ENCODE measurements around the gene IFNAR1. TPM values are rescaled to one million over a fixed set of nuclear protein-coding genes. Genes with fewer than 3 reads are reported as not detected.

IFNAR1 gene
- total RNA-seq, 1 experiment from 2014 or later, result 30.0 TPM

- DNase-seq (ENCODE audit: unreplicated experiment), result peak; percentile 58
- Mint-ChIP-seq H3K9me3 (ENCODE audit: unreplicated experiment) (no peaks in the 10 kb centered on the region), H3K27ac (ENCODE audit: low read depth, unreplicated experiment) (no peak overlapping the region), H3K27me3 (ENCODE audit: insufficient read depth, unreplicated experiment) (no peaks in the 10 kb centered on the region), H3K4me3 (ENCODE audit: unreplicated experiment) (no peak overlapping the region), H3K36me3 (ENCODE audit: insufficient read depth, unreplicated experiment) (no peaks in the 10 kb centered on the region), H3K4me1 (ENCODE audit: insufficient read depth, unreplicated experiment) (peaks cover 8% of the 10 kb centered on the region)
- ChIA-PET CTCF (interaction anchor here (0.6 to 1.7 kb wide), 6 partner anchors 20 to 500 kb away, joined by 3 to 7 read pairs (median 4); no protein-coding TSS in a partner anchor), POLR2A (interaction anchor here (0.6 to 2.1 kb wide), 57 partner anchors 9 to 1979 kb away, joined by 3 to 53 read pairs (median 4); partner anchors contain the start of genes CFAP298, GART, IFNAR2 and IL10RB)
- TF ChIP-seq CTCF (IDR thresholded peaks at IDR 0.05; ENCODE audit: unreplicated experiment), result no peak
- TSS peak; percentile 47 for BruUV-seq (replicated peaks)
- intact Hi-C loops (cut with micrococcal nuclease), result loop anchor here (1.0 to 10.0 kb wide), 4 partner anchors 39 to 126 kb away; partner anchors contain the start of gene IFNAR2
These were observed 675 bp downstream of the IFNAR1 start for GRCh38 chr21:33325222-33326067.

- intact Hi-C loops (cut with micrococcal nuclease), result loop anchor here (10.0 kb wide), 1 partner anchor 103 kb away; the partner anchor contains the start of gene IFNAR2
- ChIA-PET POLR2A (interaction anchor here (0.7 to 1.5 kb wide), 2 partner anchors 13 to 382 kb away, joined by 3 read pairs; no protein-coding TSS in a partner anchor), CTCF (interaction anchor here (0.6 to 1.2 kb wide), 2 partner anchors 28 to 70 kb away, joined by 3 to 6 read pairs; no protein-coding TSS in a partner anchor)
- no peaks in the 10 kb centered on the region for H3K27me3 Mint-ChIP-seq (ENCODE audit: insufficient read depth, unreplicated experiment)
- no TSS peak for BruUV-seq (replicated peaks)
- no peak overlapping the region for H3K4me3 Mint-ChIP-seq (ENCODE audit: unreplicated experiment)
- H3K9me3 Mint-ChIP-seq (ENCODE audit: unreplicated experiment), result peaks cover 1% of the 10 kb centered on the region
- H3K4me1 Mint-ChIP-seq (ENCODE audit: insufficient read depth, unreplicated experiment), result peaks cover 8% of the 10 kb centered on the region
- H3K36me3 Mint-ChIP-seq (ENCODE audit: insufficient read depth, unreplicated experiment), result peaks cover 5% of the 10 kb centered on the region
- no peak for DNase-seq (ENCODE audit: unreplicated experiment)
- no peak overlapping the region for H3K27ac Mint-ChIP-seq (ENCODE audit: low read depth, unreplicated experiment)
- no peak for TF ChIP-seq CTCF (IDR thresholded peaks at IDR 0.05; ENCODE audit: unreplicated experiment)
These were observed 2.6 kb downstream of the IFNAR1 start for GRCh38 chr21:33327326-33327725.

- BruUV-seq (replicated peaks), result no TSS peak
- no peak for DNase-seq (ENCODE audit: unreplicated experiment)
- Mint-ChIP-seq H3K4me3 (ENCODE audit: unreplicated experiment) (no peak overlapping the region), H3K4me1 (ENCODE audit: insufficient read depth, unreplicated experiment) (peaks cover 8% of the 10 kb centered on the region), H3K36me3 (ENCODE audit: insufficient read depth, unreplicated experiment) (peaks cover 5% of the 10 kb centered on the region), H3K27me3 (ENCODE audit: insufficient read depth, unreplicated experiment) (no peaks in the 10 kb centered on the region), H3K27ac (ENCODE audit: low read depth, unreplicated experiment) (no peak overlapping the region), H3K9me3 (ENCODE audit: unreplicated experiment) (peaks cover 7% of the 10 kb centered on the region)
- ChIA-PET POLR2A (interaction anchor here (1.5 kb wide), 1 partner anchor 12 kb away, joined by 3 read pairs; no protein-coding TSS in a partner anchor), CTCF (interaction anchor here (0.6 to 1.2 kb wide), 3 partner anchors 28 to 684 kb away, joined by 3 read pairs; no protein-coding TSS in a partner anchor)
- intact Hi-C loops (cut with micrococcal nuclease), result loop anchor here (10.0 kb wide), 1 partner anchor 103 kb away; the partner anchor contains the start of gene IFNAR2
- no peak for TF ChIP-seq CTCF (IDR thresholded peaks at IDR 0.05; ENCODE audit: unreplicated experiment)
These were observed 3.1 kb downstream of the IFNAR1 start for GRCh38 chr21:33327792-33328433.
